Lower leg skin (tissue), 4 donors: ENCODE data around the gene TOGARAM2. TPM values are rescaled to one million over a fixed set of nuclear protein-coding genes. Genes with fewer than 3 reads are reported as not detected.

ENCODE experiments used
- DNase-seq, 2 donors: peaks; one replicate each; pipeline ENCODE4 v3.0.0-alpha.2; 2019; ENCODE audit warnings: low spot score in 2 of 2
- H3K4me3 ChIP-seq: fragments of 200-600 bp; sonication (generic); 2 replicates; pipeline ENCODE4 v1.5.1; 2017; ENCODE audit warnings: mild to moderate bottlenecking, low read depth; ENCODE audit not compliant: poor library complexity, severe bottlenecking
- POLR2A ChIP-seq, 2 donors: fragments of 450-650 bp; IDR thresholded peaks; one replicate each; pipeline ENCODE4 v1.6.1; 2016 to 2017; ENCODE audit warnings: antibody characterized with exemption in 2 of 2, mild to moderate bottlenecking in 1 of 2, moderate library complexity in 1 of 2
- WGBS, 2 donors: methylation state at CpG; one replicate each; pipeline ENCODE4 v1.1.5; 2018; 5-methylcytosine and 5-hydroxymethylcytosine counted together
- intact Hi-C: fragments of 100-400 bp; cut with DNase I; formaldehyde crosslinking; loops from one replicate; pipeline ENCODE4 v1.15.0; 2023; ENCODE audit warnings: low total_unique reads
- total RNA-seq, 4 donors: library from RNA; depleted of rRNA; stranded (reverse); fragments of >200 nt; gene quantifications; one replicate each; pipeline ENCODE4 v1.1.0, GENCODE V29; 2016
- TF ChIP-seq, protein P1 (sequence below), 3 donors: fragments of 450-650 bp; IDR thresholded peaks; one replicate each; pipeline ENCODE4 v1.5.1; 2016; ENCODE audit warnings: antibody characterized with exemption in 3 of 3, mild to moderate bottlenecking in 3 of 3, moderate library complexity in 2 of 3

TOGARAM2 gene
- total RNA-seq, 4 donors from 2014 or later, result 0.17 to 5.1 (median 1.7) TPM

DNA sequence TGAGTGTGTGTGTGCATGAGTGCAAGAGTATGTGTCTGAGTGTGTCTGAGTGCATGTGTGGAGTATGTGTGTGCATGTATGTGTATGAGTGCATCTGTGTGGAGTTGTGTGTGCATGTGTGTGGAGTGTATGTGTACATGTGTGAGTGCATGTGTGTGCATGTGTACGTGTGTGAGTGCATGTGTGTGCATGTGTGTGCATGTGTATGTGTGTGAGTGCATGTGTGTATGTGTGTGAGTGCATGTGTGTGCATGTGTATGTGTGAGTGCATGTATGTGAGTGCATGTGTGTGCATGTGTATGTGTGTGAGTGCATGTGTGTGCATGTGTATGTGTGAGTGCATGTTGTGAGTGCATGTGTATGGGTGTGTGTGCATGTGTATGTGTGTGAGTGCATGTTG is 23.7 kb downstream of the TOGARAM2 start:
- H3K4me3 ChIP-seq, result no peak overlapping the region
- no peak for DNase-seq
- WGBS, 2 donors, result 0 to 81% methylated on average over 1 of the region's 1 CpG
- TF ChIP-seq, protein P1, sequence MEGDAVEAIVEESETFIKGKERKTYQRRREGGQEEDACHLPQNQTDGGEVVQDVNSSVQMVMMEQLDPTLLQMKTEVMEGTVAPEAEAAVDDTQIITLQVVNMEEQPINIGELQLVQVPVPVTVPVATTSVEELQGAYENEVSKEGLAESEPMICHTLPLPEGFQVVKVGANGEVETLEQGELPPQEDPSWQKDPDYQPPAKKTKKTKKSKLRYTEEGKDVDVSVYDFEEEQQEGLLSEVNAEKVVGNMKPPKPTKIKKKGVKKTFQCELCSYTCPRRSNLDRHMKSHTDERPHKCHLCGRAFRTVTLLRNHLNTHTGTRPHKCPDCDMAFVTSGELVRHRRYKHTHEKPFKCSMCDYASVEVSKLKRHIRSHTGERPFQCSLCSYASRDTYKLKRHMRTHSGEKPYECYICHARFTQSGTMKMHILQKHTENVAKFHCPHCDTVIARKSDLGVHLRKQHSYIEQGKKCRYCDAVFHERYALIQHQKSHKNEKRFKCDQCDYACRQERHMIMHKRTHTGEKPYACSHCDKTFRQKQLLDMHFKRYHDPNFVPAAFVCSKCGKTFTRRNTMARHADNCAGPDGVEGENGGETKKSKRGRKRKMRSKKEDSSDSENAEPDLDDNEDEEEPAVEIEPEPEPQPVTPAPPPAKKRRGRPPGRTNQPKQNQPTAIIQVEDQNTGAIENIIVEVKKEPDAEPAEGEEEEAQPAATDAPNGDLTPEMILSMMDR (IDR thresholded peaks at IDR 0.05), result no peak
- TF ChIP-seq POLR2A (IDR thresholded peaks at IDR 0.05), result no peak
- intact Hi-C loops, result no loop called here

DNA sequence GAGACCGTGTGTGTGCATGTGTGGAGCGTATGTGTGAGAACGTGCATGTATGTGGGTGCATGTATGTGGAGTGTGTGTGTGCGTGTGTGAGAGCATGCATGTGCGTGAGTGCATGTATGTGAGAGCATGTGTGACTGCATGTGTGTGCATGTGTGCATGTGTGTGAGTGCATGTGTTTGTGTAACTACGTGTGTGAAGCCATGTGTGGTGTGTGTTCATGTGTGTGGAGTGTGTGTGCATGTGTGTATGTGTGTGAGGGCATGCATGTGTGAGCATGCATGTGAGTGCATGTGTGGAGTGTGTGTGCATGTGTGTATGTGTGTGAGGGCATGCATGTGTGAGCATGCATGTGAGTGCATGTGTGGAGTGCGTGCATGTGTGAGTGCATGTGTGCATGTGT is 24.2 kb downstream of the TOGARAM2 start:
- DNase-seq, result no peak
- intact Hi-C loops, result no loop called here
- H3K4me3 ChIP-seq, result no peak overlapping the region
- no peak for TF ChIP-seq POLR2A (IDR thresholded peaks at IDR 0.05)
- TF ChIP-seq, protein P1 (IDR thresholded peaks at IDR 0.05), result no peak
- 70 to 95% methylated on average over 7 of the region's 7 CpGs for WGBS, 2 donors

DNA sequence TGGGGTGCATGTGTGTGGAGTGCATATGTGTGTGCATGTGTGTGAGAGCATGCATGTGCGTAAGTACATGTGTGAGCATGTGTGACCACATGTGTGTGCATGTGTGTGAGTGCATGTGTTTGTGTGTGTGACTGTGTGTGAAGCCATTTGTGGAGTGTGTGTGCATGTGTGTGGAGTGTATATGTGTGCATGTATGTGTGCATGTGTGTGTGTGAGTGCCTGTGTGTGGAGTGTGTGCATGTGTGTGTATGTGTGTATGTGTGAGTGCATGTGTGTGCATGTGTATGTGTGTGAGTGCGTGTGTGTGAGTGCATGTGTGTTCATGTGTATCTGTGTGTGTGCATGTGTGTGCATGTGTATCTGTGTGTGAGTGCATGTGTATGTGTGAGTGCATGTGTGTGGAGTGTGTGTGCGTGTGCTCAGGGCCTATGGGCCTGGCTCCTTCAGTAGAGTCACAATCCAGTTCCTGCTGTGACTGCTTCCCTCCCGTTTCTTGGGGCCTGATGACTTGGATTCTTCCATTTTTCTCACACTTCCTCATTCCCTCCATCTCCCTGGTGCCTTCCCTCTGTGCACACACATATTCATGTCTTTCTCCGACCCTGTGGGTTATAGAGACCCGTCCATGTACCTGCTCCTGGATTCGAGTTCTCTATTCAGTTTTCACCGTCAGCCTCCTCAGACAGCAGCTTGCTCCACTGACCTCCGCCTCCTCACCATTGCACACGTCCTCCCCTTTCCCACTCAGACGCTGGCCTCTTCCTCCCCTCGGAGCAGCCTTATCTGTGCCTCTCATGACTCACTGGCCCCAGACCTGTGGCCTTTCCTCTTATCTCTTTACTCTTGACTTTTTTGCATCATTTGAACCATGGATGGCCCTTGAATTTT is 25.2 kb downstream of the TOGARAM2 start:
- 71 to 88% methylated on average over 12 of the region's 12 CpGs for WGBS, 2 donors

DNA sequence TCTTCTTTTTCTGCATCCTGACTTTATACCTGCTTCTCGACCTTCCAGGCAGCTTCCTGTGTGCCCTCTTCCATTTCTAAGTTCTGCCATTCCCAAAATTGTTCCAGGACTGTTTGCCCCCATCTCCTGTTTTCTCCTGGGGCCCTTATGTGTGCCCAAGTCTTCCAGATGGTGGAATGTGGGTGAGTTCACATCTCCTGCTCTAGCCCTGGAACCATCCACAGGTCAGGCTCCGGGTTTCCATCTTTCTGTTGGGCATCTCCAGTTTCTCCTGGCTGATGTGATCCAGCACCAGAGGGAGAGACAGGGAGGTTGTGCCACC is 25.8 kb downstream of the TOGARAM2 start:
- no peak for DNase-seq
- WGBS, 2 donors, result 86 to 90% methylated on average over 2 of the region's 2 CpGs
- TF ChIP-seq POLR2A (IDR thresholded peaks at IDR 0.05), result no peak
- TF ChIP-seq, protein P1 (IDR thresholded peaks at IDR 0.05), result no peak
- intact Hi-C loops, result no loop called here
- H3K4me3 ChIP-seq, result no peak overlapping the region

More for the DNA sequence above, 25.2 kb downstream of the TOGARAM2 start:
- no peak for DNase-seq
- TF ChIP-seq, protein P1 (IDR thresholded peaks at IDR 0.05), result no peak
- no peak for TF ChIP-seq POLR2A (IDR thresholded peaks at IDR 0.05)
- H3K4me3 ChIP-seq, result no peak overlapping the region
- intact Hi-C loops, result no loop called here

DNA sequence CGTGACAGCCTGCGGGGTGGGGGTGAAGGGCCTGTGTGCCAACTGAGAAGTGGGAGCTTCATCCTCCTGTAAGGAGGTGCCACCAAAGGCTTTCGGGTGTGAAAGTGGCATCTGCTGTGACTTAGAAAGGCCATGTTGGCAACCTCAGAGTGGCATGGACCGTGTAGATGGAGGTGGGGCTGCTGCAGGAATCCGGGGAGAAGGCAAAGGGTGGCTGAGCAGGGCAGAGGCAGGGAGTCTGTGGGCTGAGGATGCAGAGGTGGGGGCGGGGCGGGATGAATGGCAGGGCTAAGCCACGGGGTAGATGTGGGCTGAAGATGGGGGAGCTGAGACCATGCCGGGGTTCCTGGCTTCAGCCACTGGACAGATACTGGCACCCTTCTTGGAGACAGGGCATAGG is 28.2 kb downstream of the TOGARAM2 start:
- H3K4me3 ChIP-seq, result no peak overlapping the region

DNA sequence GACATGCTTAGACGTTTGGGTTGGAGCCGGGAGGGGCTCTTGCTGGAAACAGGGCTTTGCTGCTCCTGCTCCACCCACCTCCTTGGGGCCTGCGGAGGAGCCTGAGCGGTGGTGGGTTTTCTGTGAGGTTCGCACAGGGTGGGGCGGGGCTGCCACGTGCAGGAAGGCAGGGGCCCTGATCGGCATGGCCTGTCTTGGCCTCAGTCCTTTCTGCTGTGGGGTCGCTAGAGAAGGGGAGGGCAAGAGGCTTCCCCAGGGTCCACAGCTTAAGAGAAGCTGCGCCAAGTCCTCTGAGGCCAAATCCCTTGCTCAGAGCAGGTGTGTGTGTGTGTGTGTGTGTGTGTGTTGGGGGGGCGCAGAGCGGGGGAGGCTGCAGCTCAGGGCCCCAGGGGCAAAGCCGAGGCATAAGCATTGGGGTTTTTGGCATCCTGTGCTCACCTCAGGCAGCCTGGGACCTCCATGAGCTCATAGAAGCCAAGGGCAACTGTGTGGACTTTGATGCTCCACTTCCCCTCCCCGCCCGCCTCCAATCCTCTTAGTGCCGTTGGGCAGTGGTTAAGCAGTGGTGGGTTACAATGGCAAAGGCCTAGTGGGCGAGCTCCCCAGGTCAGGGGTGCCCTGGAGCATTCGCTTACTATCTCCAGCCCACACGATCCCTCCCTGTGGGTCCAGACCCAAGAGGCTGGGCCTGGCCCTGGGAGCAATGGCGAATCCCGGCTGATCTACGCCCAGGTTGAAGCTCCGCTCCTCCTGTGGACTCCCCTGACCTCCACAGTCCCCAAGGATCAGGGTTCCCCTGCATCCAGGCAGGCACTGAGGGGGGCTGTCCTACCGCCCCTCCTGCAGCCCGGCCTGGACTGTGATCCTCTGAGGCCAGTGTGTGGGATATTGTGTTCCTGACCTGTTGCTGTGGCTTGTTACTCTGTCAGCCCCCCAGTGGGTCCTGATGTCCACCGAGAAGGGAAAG is 28.9 kb downstream of the TOGARAM2 start:
- no peak overlapping the region for H3K4me3 ChIP-seq
- TF ChIP-seq, protein P1 (IDR thresholded peaks at IDR 0.05), result no peak
- no peak for TF ChIP-seq POLR2A (IDR thresholded peaks at IDR 0.05)
- 83 to 87% methylated on average over 26 of the region's 26 CpGs for WGBS, 2 donors
- intact Hi-C loops, result no loop called here
- no peak for DNase-seq

More for the DNA sequence above, 28.2 kb downstream of the TOGARAM2 start:
- TF ChIP-seq POLR2A (IDR thresholded peaks at IDR 0.05), result no peak
- WGBS, 2 donors, result 86 to 92% methylated on average over 9 of the region's 9 CpGs
- DNase-seq, result no peak
- intact Hi-C loops, result no loop called here
